GM12878 (cell line): ENCODE results near the gene SYK. TPM values are rescaled to one million over a fixed set of nuclear protein-coding genes. Genes with fewer than 3 reads are reported as not detected.

Experiments used
- ATAC-seq: fragments of 200-7000 bp; cut with Tn5 transposase; 3 replicates; pipeline ENCODE4 v1.9.1; 2020; ENCODE audit warnings: mild to moderate bottlenecking, moderate library complexity
- BruUV-seq: library from RNA; stranded (reverse); fragments of 400-500 nt; replicated peaks from 2 replicates; lab custom pipeline; 2021; lab: Mats Ljungman, UMichigan
- CTCF ChIA-PET: fragments of 300-600 bp; sonication (Branson Sonifier 250); formaldehyde crosslinking; extraction: SDS; loops from one replicate; lab custom pipeline; 2021; ENCODE audit warnings: inconsistent platforms; lab: Yijun Ruan, JAX
- POLR2A ChIA-PET: fragments of 350-600 bp; formaldehyde crosslinking; extraction: SDS; loops from one replicate; lab custom pipeline; 2021; ENCODE audit warnings: inconsistent platforms; lab: Charles Lee
- RAD21 ChIA-PET: fragments of 300-600 bp; sonication (Branson Sonifier 250); formaldehyde crosslinking; loops from one replicate; lab custom pipeline; 2023; ENCODE audit warnings: antibody characterized with exemption; ENCODE audit not compliant: unreplicated experiment; lab: Charles Lee
- SMC1A ChIA-PET: fragments of 300-600 bp; sonication (Branson Sonifier 250); formaldehyde crosslinking; loops from one replicate; lab custom pipeline; 2023; ENCODE audit not compliant: unreplicated experiment, uncharacterized antibody; lab: Charles Lee
- DNase-seq: peaks from one replicate; pipeline ENCODE4 v3.0.0-alpha.2; 2011; ENCODE audit warnings: low read depth, low spot score
- FAIRE-seq: peaks from 3 replicates; lab custom pipeline; 2011; peaks lifted over from hg19 to GRCh38; lab: Jason Lieb, UNC
- H2AFZ ChIP-seq: 2 replicates; pipeline ENCODE4 v1.6.0; 2011; ENCODE audit warnings: low read depth, low read length, control low read depth; ENCODE audit not compliant: control insufficient read depth
- H3K27ac ChIP-seq: 2 replicates; pipeline ENCODE4 v1.5.1; 2011; ENCODE audit warnings: control low read depth; ENCODE audit not compliant: control insufficient read depth, insufficient read depth
- H3K27me3 ChIP-seq, 2 experiments: replicated peaks in 1 of 2; 2 replicates each; pipeline versions ENCODE4 v1.6.0 to v1.6.1; 2011; ENCODE audit warnings: low read length in 1 of 2; ENCODE audit not compliant: control insufficient read depth in 2 of 2, insufficient read depth in 2 of 2
- H3K36me3 ChIP-seq, 2 experiments: 2 replicates each; pipeline ENCODE4 v1.5.1; 2011; ENCODE audit warnings: low read length in 1 of 2; ENCODE audit not compliant: control insufficient read depth in 2 of 2, insufficient read depth in 2 of 2
- H3K4me1 ChIP-seq: 2 replicates; pipeline ENCODE4 v1.6.1; 2011; ENCODE audit warnings: mild to moderate bottlenecking, low read length, moderate library complexity, mixed read lengths; ENCODE audit not compliant: control insufficient read depth, insufficient read depth
- H3K4me2 ChIP-seq: 2 replicates; pipeline ENCODE4 v1.6.0; 2011; ENCODE audit warnings: control low read depth; ENCODE audit not compliant: control insufficient read depth, insufficient read depth
- H3K4me3 ChIP-seq: fragments of 200-600 bp; sonication (generic); 2 replicates; pipeline ENCODE4 v1.5.1; 2016
- H3K79me2 ChIP-seq: 2 replicates; pipeline ENCODE4 v1.6.0; 2011; ENCODE audit warnings: low read length; ENCODE audit not compliant: control insufficient read depth, insufficient read depth
- H3K9ac ChIP-seq: 2 replicates; pipeline ENCODE4 v1.8.0; 2011; ENCODE audit warnings: low read length, control low read depth, mixed read lengths; ENCODE audit not compliant: control insufficient read depth, insufficient read depth
- H3K9me3 ChIP-seq: replicated peaks from 3 replicates; pipeline ENCODE4 v1.5.1; 2011; ENCODE audit warnings: mild to moderate bottlenecking, low read length; ENCODE audit not compliant: control insufficient read depth, insufficient read depth
- H4K20me1 ChIP-seq: 2 replicates; pipeline ENCODE4 v1.6.0; 2011; ENCODE audit not compliant: control insufficient read depth, insufficient read depth
- E4F1 ChIP-seq: fragments of 450-650 bp; IDR thresholded peaks from 2 replicates; pipeline ENCODE4 v1.6.1; 2018; ENCODE audit warnings: borderline replicate concordance, mild to moderate bottlenecking; ENCODE audit not compliant: partially characterized antibody
- FOXK2 ChIP-seq: fragments of 450-650 bp; IDR thresholded peaks from 2 replicates; pipeline ENCODE4 v1.6.1; 2017; ENCODE audit warnings: mild to moderate bottlenecking, moderate library complexity
- GATAD2B ChIP-seq: fragments of 450-650 bp; conservative IDR thresholded peaks from 2 replicates; pipeline ENCODE4 v1.6.1; 2017; ENCODE audit warnings: low read depth, mild to moderate bottlenecking, moderate library complexity
- HCFC1 ChIP-seq: fragments of 150-350 bp; IDR thresholded peaks from 2 replicates; pipeline ENCODE4 v1.6.1; 2014; ENCODE audit warnings: low read length
- IKZF1 ChIP-seq: fragments of 450-650 bp; conservative IDR thresholded peaks from 2 replicates; pipeline ENCODE4 v1.6.1; 2017; ENCODE audit warnings: antibody characterized with exemption, mild to moderate bottlenecking
- JUNB ChIP-seq: IDR thresholded peaks from 2 replicates; pipeline ENCODE4 v1.6.1; 2016; ENCODE audit warnings: antibody characterized with exemption, mild to moderate bottlenecking
- MXI1 ChIP-seq: fragments of 150-350 bp; IDR thresholded peaks from 2 replicates; pipeline ENCODE4 v1.6.1; 2011; ENCODE audit warnings: low read depth, mild to moderate bottlenecking, inconsistent platforms, low read length, improper control_type of control experiment
- NR2C1 ChIP-seq: fragments of 450-650 bp; IDR thresholded peaks from 2 replicates; pipeline ENCODE4 v1.6.1; 2017; ENCODE audit warnings: antibody characterized with exemption, mild to moderate bottlenecking, moderate library complexity
- SMAD5 ChIP-seq: IDR thresholded peaks from 2 replicates; pipeline ENCODE4 v1.6.1; 2016; ENCODE audit warnings: antibody characterized with exemption, low read depth
- STAT1 ChIP-seq: fragments of 450-650 bp; conservative IDR thresholded peaks from 2 replicates; pipeline ENCODE4 v1.6.1; 2014; ENCODE audit warnings: antibody characterized with exemption, mild to moderate bottlenecking
- STAT3 ChIP-seq: IDR thresholded peaks from 2 replicates; pipeline ENCODE4 v1.6.1; 2011; ENCODE audit warnings: low read depth, low read length, improper control_type of control experiment
- TAF1 ChIP-seq: IDR thresholded peaks from 2 replicates; pipeline ENCODE4 v1.6.1; 2011; ENCODE audit warnings: mild to moderate bottlenecking, low read depth, low read length, borderline replicate concordance
- TARDBP ChIP-seq: IDR thresholded peaks from 2 replicates; pipeline ENCODE4 v1.6.1; 2016; ENCODE audit warnings: borderline replicate concordance
- WRNIP1 ChIP-seq: IDR thresholded peaks from 2 replicates; pipeline ENCODE4 v1.6.1; 2011; ENCODE audit warnings: low read depth, low read length, improper control_type of control experiment, borderline replicate concordance
- ZNF207 ChIP-seq: fragments of 450-650 bp; IDR thresholded peaks from 2 replicates; pipeline ENCODE4 v1.6.1; 2014; ENCODE audit warnings: antibody characterized with exemption, mild to moderate bottlenecking, borderline replicate concordance
- ZNF24 ChIP-seq: fragments of 450-650 bp; IDR thresholded peaks from 2 replicates; pipeline ENCODE4 v1.6.1; 2017; ENCODE audit warnings: antibody characterized with exemption, mild to moderate bottlenecking
- in situ Hi-C: fragments of 300-500 bp; cut with MboI; formaldehyde crosslinking; loops from 9 replicates; pipeline ENCODE4 v1.14.3; 2018; ENCODE audit warnings: mixed read lengths
- intact Hi-C: fragments of 100-400 bp; cut with micrococcal nuclease; formaldehyde crosslinking; loops from one replicate; pipeline ENCODE4 v1.14.2; 2022; ENCODE audit not compliant: unreplicated experiment
- polyA plus RNA-seq, 11 experiments: library from polyadenylated mRNA; depleted of rRNA in 4 of 11; unstranded in 6 of 11; stranded (reverse) in 5 of 11; fragments of >200 nt; fragmentation: Nextera tagmentation in 4 of 11; fragmentation: Illumina TruSeq in 1 of 11; extraction: Ambion mirVana in 4 of 11; extraction: Trizol in 1 of 11; gene quantifications; 1 replicate in 1 of 11; 2 replicates in 10 of 11; pipeline versions ENCODE4 v1.2.1 to v1.2.3, GENCODE V29; 2011 to 2016; ENCODE audit warnings: inconsistent platforms in 2 of 11, missing spikeins in 2 of 11, low read depth in 1 of 11
- total RNA-seq, 4 experiments: library from RNA; depleted of rRNA in 3 of 4; stranded (reverse); fragments of >200 nt in 3 of 4; fragmentation: Illumina TruSeq in 1 of 4; extraction: Trizol in 1 of 4; gene quantifications; 2 replicates each; pipeline versions ENCODE4 v1.2.1 to v1.2.3, GENCODE V29; 2013 to 2021
- TF ChIP-seq, protein P1 (sequence below): IDR thresholded peaks from 2 replicates; pipeline ENCODE4 v1.6.1; 2011; ENCODE audit warnings: low read depth, low read length, improper control_type of control experiment, borderline replicate concordance

SYK gene
- total and polyA plus RNA-seq, 10 of the 15 experiments (the other 5 are each of a cell fraction or from before 2014, with no cell fraction given), result 6.5 to 135 (median 68.8) TPM

DNA sequence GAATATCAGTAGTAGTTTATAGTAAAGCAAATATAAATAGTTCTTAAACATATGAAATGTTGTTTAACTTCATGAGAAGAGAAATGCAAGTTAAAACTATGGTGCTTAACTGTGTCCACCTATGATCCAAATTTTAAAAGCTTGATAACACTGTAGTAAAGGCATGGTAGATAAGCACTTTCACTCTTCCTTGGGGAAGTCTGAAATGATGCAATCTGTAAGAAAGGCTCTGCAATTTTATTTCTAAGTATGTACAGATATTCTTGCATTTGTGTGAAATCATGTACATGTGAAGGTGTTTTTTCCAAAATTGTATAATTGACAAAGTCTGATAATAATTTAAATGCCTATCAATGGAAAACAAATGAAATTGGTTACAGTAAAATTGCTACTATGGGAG, 66.9 kb downstream of the SYK start:
- Histone ChIP-seq H3K36me3 (peaks cover 0 to 22% of the 10 kb centered on the region in 2 experiments; a peak in 3 of 4 replicates), H4K20me1 (no peaks in the 10 kb centered on the region), H3K9ac (no peak overlapping the region), H3K4me1 (no peaks in the 10 kb centered on the region), H3K9me3 (no peaks in the 10 kb centered on the region), H3K27ac (no peak overlapping the region), H2AFZ (no peak overlapping the region), H3K4me3 (no peak overlapping the region), H3K4me2 (no peak overlapping the region), H3K27me3 (no peaks in the 10 kb centered on the region), H3K79me2 (no peaks in the 10 kb centered on the region)
- in situ Hi-C loops (loop anchor here (10.0 to 25.0 kb wide), 2 partner anchors 724 to 1281 kb away; no protein-coding TSS in a partner anchor), intact Hi-C loops (no loop called here)
- ATAC-seq (no peak), DNase-seq (no peak), FAIRE-seq (no peak)
- TF ChIP-seq STAT1 (no peak), E4F1 (no peak), ZNF24 (no peak), JUNB (no peak), GATAD2B (no peak), MXI1 (no peak), IKZF1 (no peak), ZNF207 (no peak), FOXK2 (no peak), HCFC1 (no peak), STAT3 (no peak), NR2C1 (no peak), TARDBP (no peak), SMAD5 (no peak), WRNIP1 (no peak), TAF1 (no peak)
- TF ChIP-seq, protein P1, sequence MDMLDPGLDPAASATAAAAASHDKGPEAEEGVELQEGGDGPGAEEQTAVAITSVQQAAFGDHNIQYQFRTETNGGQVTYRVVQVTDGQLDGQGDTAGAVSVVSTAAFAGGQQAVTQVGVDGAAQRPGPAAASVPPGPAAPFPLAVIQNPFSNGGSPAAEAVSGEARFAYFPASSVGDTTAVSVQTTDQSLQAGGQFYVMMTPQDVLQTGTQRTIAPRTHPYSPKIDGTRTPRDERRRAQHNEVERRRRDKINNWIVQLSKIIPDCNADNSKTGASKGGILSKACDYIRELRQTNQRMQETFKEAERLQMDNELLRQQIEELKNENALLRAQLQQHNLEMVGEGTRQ, result no peak
- CTCF ChIA-PET, result interaction anchor here (0.7 to 2.6 kb wide), 2 partner anchors 37 to 112 kb away, joined by 3 to 16 read pairs; no protein-coding TSS in a partner anchor
- no TSS peak for BruUV-seq
- RAD21 ChIA-PET, result no interaction called here
- SMC1A ChIA-PET, result interaction anchor here (1.0 to 2.0 kb wide), 3 partner anchors 94 to 113 kb away, joined by 3 to 6 read pairs (median 4); no protein-coding TSS in a partner anchor
- POLR2A ChIA-PET, result no interaction called here
